Measurements from ENCODE around the gene WWOX. TPM values are rescaled to one million over a fixed set of nuclear protein-coding genes. Genes with fewer than 3 reads are reported as not detected.

Gene WWOX
- total and polyA plus RNA-seq, 2 donors (not counting 3 experiments of a cell fraction or from before 2014, with no cell fraction given), result 6.2 to 12.5 TPM

- dilution Hi-C loops (cut with MboI; ENCODE audit: extremely low pct_ligation_motif_present, low sequenced_read_pairs) (no loop called here), intact Hi-C loops (cut with micrococcal nuclease) (no loop called here)
- H3K4me3 ChIP-seq (replicated peaks in 1 of 3; ENCODE audit: insufficient read depth in 1 of 3, low read depth in 1 of 3, low read length in 3 of 3), result no peak overlapping the region
- CTCF ChIA-PET, result no interaction called here
- TF ChIP-seq CTCF (IDR thresholded peaks at IDR 0.05; ENCODE audit: extremely low read depth in 1 of 2, insufficient read depth in 1 of 2, low read depth in 1 of 2, low read length in 2 of 2) (no peak), POLR2A (IDR thresholded peaks at IDR 0.05; ENCODE audit: low read depth, low read length) (no peak), EZH2 (IDR thresholded peaks at IDR 0.05; ENCODE audit: borderline replicate concordance, low read depth, low read length, severe bottlenecking) (no peak), JUN (IDR thresholded peaks at IDR 0.05; ENCODE audit: borderline replicate concordance, insufficient read depth, insufficient read length, low read depth) (no peak), MYC (IDR thresholded peaks at IDR 0.05; ENCODE audit: low read depth, low read length) (no peak), GATA2 (IDR thresholded peaks at IDR 0.05; ENCODE audit: insufficient read depth, insufficient read length, low read depth, low read length) (no peak)
- H3K9me1 ChIP-seq (replicated peaks; ENCODE audit: control insufficient read depth, extremely low read depth, insufficient read depth, low read length), result no peaks in the 10 kb centered on the region
- no peaks in the 10 kb centered on the region for H3K9me3 ChIP-seq (replicated peaks; ENCODE audit: control insufficient read depth, insufficient read depth, low read length)
- no peak for DNase-seq (ENCODE audit: low read depth, low spot score)
- no peaks in the 10 kb centered on the region for H3K79me2 ChIP-seq (ENCODE audit: control insufficient read depth, insufficient read depth, low read length)
- no peak overlapping the region for H3K27ac ChIP-seq (ENCODE audit: insufficient read depth, low read depth, low read length)
- H3K4me1 ChIP-seq (ENCODE audit: control insufficient read depth, extremely low read depth, insufficient read depth, low read length), result no peaks in the 10 kb centered on the region
- H4K20me1 ChIP-seq (replicated peaks; ENCODE audit: control insufficient read depth, extremely low read depth, insufficient read depth, low read length), result no peaks in the 10 kb centered on the region
- POLR2A ChIA-PET, result no interaction called here
- H3K9ac ChIP-seq (replicated peaks; ENCODE audit: extremely low read depth, insufficient read depth, low read length), result no peak overlapping the region
- no peaks in the 10 kb centered on the region for H3K27me3 ChIP-seq (ENCODE audit: control insufficient read depth in 2 of 2, insufficient read depth in 2 of 2, low read length in 2 of 2)
- no TSS peak for BruUV-seq (replicated peaks)
- H3K36me3 ChIP-seq (ENCODE audit: control insufficient read depth in 2 of 2, extremely low read depth in 1 of 2, insufficient read depth in 2 of 2, low read length in 2 of 2), result no peaks in the 10 kb centered on the region
- no peak for FAIRE-seq
- no peak overlapping the region for H3K4me2 ChIP-seq (ENCODE audit: insufficient read depth, low read length)
- H2AFZ ChIP-seq (ENCODE audit: low read depth, low read length), result no peak overlapping the region
Measured at GRCh38 chr16:78663690-78664089, 564.2 kb downstream of the WWOX start.
